DND-41 (cell line): ENCODE results near the gene GARIN5B.

Experiments
- ATAC-seq: fragments of 200-7000 bp; cut with Tn5 transposase; 3 replicates; pipeline ENCODE4 v1.9.1; 2021; ENCODE audit warnings: low read depth; ENCODE audit not compliant: insufficient read depth
- DNase-seq: peaks from one replicate; pipeline ENCODE4 v3.0.0-alpha.2; 2020
- H2AFZ ChIP-seq: 2 replicates; pipeline ENCODE4 v1.6.0; 2012; ENCODE audit warnings: low read depth, low read length
- H3K27ac ChIP-seq: 2 replicates; pipeline ENCODE4 v1.5.1; 2012; ENCODE audit warnings: low read length, inconsistent platforms
- H3K27me3 ChIP-seq: fragments of 200-600 bp; sonication (generic); 2 replicates; pipeline ENCODE4 v1.6.0; 2012; ENCODE audit warnings: low read length, mild to moderate bottlenecking, inconsistent platforms; ENCODE audit not compliant: insufficient read depth, poor library complexity
- H3K36me3 ChIP-seq: 2 replicates; pipeline ENCODE4 v1.5.1; 2012; ENCODE audit warnings: low read length, inconsistent platforms; ENCODE audit not compliant: insufficient read depth
- H3K4me1 ChIP-seq: 2 replicates; pipeline ENCODE4 v1.5.1; 2012; ENCODE audit warnings: mild to moderate bottlenecking, low read length; ENCODE audit not compliant: insufficient read depth
- H3K4me2 ChIP-seq: 2 replicates; pipeline ENCODE4 v1.6.0; 2012; ENCODE audit warnings: mild to moderate bottlenecking, moderate library complexity, low read length, inconsistent platforms; ENCODE audit not compliant: insufficient read depth
- H3K4me3 ChIP-seq, 2 experiments: fragments of 200-600 bp in 1 of 2; shearing (Covaris generic) in 1 of 2; 2 replicates each; pipeline ENCODE4 v1.5.1; 2012 to 2016; ENCODE audit warnings: inconsistent platforms in 2 of 2, low read length in 2 of 2, mild to moderate bottlenecking in 2 of 2, low read depth in 1 of 2, moderate library complexity in 1 of 2
- H3K79me2 ChIP-seq: 2 replicates; pipeline ENCODE4 v1.6.0; 2012; ENCODE audit warnings: low read length, inconsistent platforms; ENCODE audit not compliant: insufficient read depth
- H3K9ac ChIP-seq: 2 replicates; pipeline ENCODE4 v1.6.0; 2012; ENCODE audit warnings: low read depth, mild to moderate bottlenecking, inconsistent platforms, low read length, moderate library complexity
- H3K9me3 ChIP-seq: 2 replicates; pipeline ENCODE4 v1.5.1; 2012; ENCODE audit warnings: low read length, moderate library complexity, mild to moderate bottlenecking, inconsistent platforms; ENCODE audit not compliant: insufficient read depth, severe bottlenecking
- H4K20me1 ChIP-seq: 2 replicates; pipeline ENCODE4 v1.6.0; 2012; ENCODE audit warnings: low read length; ENCODE audit not compliant: insufficient read depth
- CTCF ChIP-seq: IDR thresholded peaks from 2 replicates; pipeline ENCODE4 v1.5.1; 2012; ENCODE audit warnings: borderline replicate concordance, low read length, moderate library complexity, mild to moderate bottlenecking; ENCODE audit not compliant: poor library complexity, severe bottlenecking; ENCODE audit errors: extremely low read depth
- EZH2 ChIP-seq: IDR thresholded peaks from 3 replicates; pipeline ENCODE4 v1.6.1; 2012; ENCODE audit warnings: borderline replicate concordance, low read depth, mild to moderate bottlenecking, moderate library complexity, low read length, inconsistent platforms; ENCODE audit not compliant: severe bottlenecking

GARIN5B gene

GRCh38 chr19:55352040-55352439 is 11.0 kb downstream of the GARIN5B start:
- Histone ChIP-seq H3K9me3 (no peaks in the 10 kb centered on the region), H3K4me1 (no peaks in the 10 kb centered on the region), H3K9ac (no peak overlapping the region), H3K79me2 (no peaks in the 10 kb centered on the region), H2AFZ (no peak overlapping the region), H3K4me3 (no peak overlapping the region), H3K36me3 (peaks cover 14% of the 10 kb centered on the region), H3K27ac (no peak overlapping the region), H3K4me2 (no peak overlapping the region), H3K27me3 (no peaks in the 10 kb centered on the region), H4K20me1 (peaks cover 3% of the 10 kb centered on the region; the same call in 1 of the 2 replicates)
- ATAC-seq, result peak; percentile 12; the same call in 1 of the 3 replicates
- no peak for DNase-seq
- TF ChIP-seq EZH2 (no peak), CTCF (no peak)

GRCh38 chr19:55350620-55351315 is 12.3 kb downstream of the GARIN5B start:
- no peak overlapping the region for H3K4me2 ChIP-seq
- H2AFZ ChIP-seq, result no peak overlapping the region
- no peak overlapping the region for H3K4me3 ChIP-seq
- no peak for TF ChIP-seq EZH2
- TF ChIP-seq CTCF, result no peak
- H3K27me3 ChIP-seq, result no peaks in the 10 kb centered on the region
- DNase-seq, result no peak
- no peaks in the 10 kb centered on the region for H3K79me2 ChIP-seq
- no peaks in the 10 kb centered on the region for H3K4me1 ChIP-seq
- no peak overlapping the region for H3K27ac ChIP-seq
- H3K9me3 ChIP-seq, result no peaks in the 10 kb centered on the region
- H4K20me1 ChIP-seq, result peaks cover 8% of the 10 kb centered on the region
- H3K36me3 ChIP-seq, result peaks cover 26% of the 10 kb centered on the region
- no peak for ATAC-seq
- no peak overlapping the region for H3K9ac ChIP-seq

- Histone ChIP-seq H3K79me2 (peaks cover 3% of the 10 kb centered on the region), H3K4me1 (no peaks in the 10 kb centered on the region), H2AFZ (no peak overlapping the region), H3K9me3 (no peaks in the 10 kb centered on the region), H4K20me1 (peaks cover 24% of the 10 kb centered on the region), H3K9ac (no peak overlapping the region), H3K36me3 (peaks cover 46% of the 10 kb centered on the region), H3K4me3 (no peak overlapping the region), H3K4me2 (no peak overlapping the region), H3K27me3 (no peaks in the 10 kb centered on the region), H3K27ac (no peak overlapping the region)
- TF ChIP-seq EZH2 (no peak), CTCF (no peak)
- DNase-seq (no peak), ATAC-seq (no peak)
These were observed 14.6 kb downstream of the GARIN5B start for GRCh38 chr19:55348317-55349034.
